ENCODE results near the gene CSNK2A1. TPM values are rescaled to one million over a fixed set of nuclear protein-coding genes. Genes with fewer than 3 reads are reported as not detected.

The CSNK2A1 gene
- total RNA-seq, 1 experiment from 2014 or later: 110 TPM

- no peaks in the 10 kb centered on the region for H3K4me1 Mint-ChIP-seq (ENCODE audit: low read depth, unreplicated experiment)
- no peak for TF ChIP-seq CTCF (IDR thresholded peaks at IDR 0.05; ENCODE audit: unreplicated experiment)
- no peaks in the 10 kb centered on the region for H3K9me3 Mint-ChIP-seq (ENCODE audit: low read depth, unreplicated experiment)
- no peak for DNase-seq
- CTCF ChIA-PET: interaction anchor here (1.5 kb wide), 1 partner anchor 205 kb away, joined by 6 read pairs; the partner anchor contains the start of gene SLC52A3
- no TSS peak for BruUV-seq (replicated peaks)
- H3K27ac Mint-ChIP-seq (ENCODE audit: unreplicated experiment): no peak overlapping the region
- peaks cover 53% of the 10 kb centered on the region for H3K27me3 Mint-ChIP-seq (ENCODE audit: unreplicated experiment)
- intact Hi-C loops (cut with micrococcal nuclease; ENCODE audit: unreplicated experiment): no loop called here
- no peaks in the 10 kb centered on the region for H3K36me3 Mint-ChIP-seq (ENCODE audit: insufficient read depth, unreplicated experiment)
- no peak overlapping the region for H3K4me3 Mint-ChIP-seq (ENCODE audit: low read depth, unreplicated experiment)
Observed at GRCh38 chr20:563187-563586, 19.6 kb upstream of the CSNK2A1 start.

- TF ChIP-seq CTCF (IDR thresholded peaks at IDR 0.05; ENCODE audit: unreplicated experiment): no peak
- BruUV-seq (replicated peaks): no TSS peak
- Mint-ChIP-seq H3K4me1 (ENCODE audit: low read depth, unreplicated experiment) (no peaks in the 10 kb centered on the region), H3K4me3 (ENCODE audit: low read depth, unreplicated experiment) (no peak overlapping the region), H3K27me3 (ENCODE audit: unreplicated experiment) (peaks cover 47% of the 10 kb centered on the region), H3K27ac (ENCODE audit: unreplicated experiment) (no peak overlapping the region), H3K36me3 (ENCODE audit: insufficient read depth, unreplicated experiment) (no peaks in the 10 kb centered on the region), H3K9me3 (ENCODE audit: low read depth, unreplicated experiment) (no peaks in the 10 kb centered on the region)
- no peak for DNase-seq
- intact Hi-C loops (cut with micrococcal nuclease; ENCODE audit: unreplicated experiment): no loop called here
- CTCF ChIA-PET: interaction anchor here (1.5 kb wide), 1 partner anchor 206 kb away, joined by 6 read pairs; the partner anchor contains the start of gene SLC52A3
Observed at GRCh38 chr20:562232-562897, 18.8 kb upstream of the CSNK2A1 start.

- Mint-ChIP-seq H3K4me1 (ENCODE audit: low read depth, unreplicated experiment) (no peaks in the 10 kb centered on the region), H3K9me3 (ENCODE audit: low read depth, unreplicated experiment) (no peaks in the 10 kb centered on the region), H3K4me3 (ENCODE audit: low read depth, unreplicated experiment) (no peak overlapping the region), H3K36me3 (ENCODE audit: insufficient read depth, unreplicated experiment) (no peaks in the 10 kb centered on the region), H3K27ac (ENCODE audit: unreplicated experiment) (no peak overlapping the region), H3K27me3 (ENCODE audit: unreplicated experiment) (peaks cover 40% of the 10 kb centered on the region)
- CTCF ChIA-PET: interaction anchor here (0.6 to 1.2 kb wide), 4 partner anchors 76 to 84 kb away, joined by 3 to 8 read pairs (median 3); no protein-coding TSS in a partner anchor
- intact Hi-C loops (cut with micrococcal nuclease; ENCODE audit: unreplicated experiment): loop anchor here (1.0 to 2.0 kb wide), 2 partner anchors 84 to 177 kb away; no protein-coding TSS in a partner anchor
- peak; percentile 78 for TF ChIP-seq CTCF (IDR thresholded peaks at IDR 0.05; ENCODE audit: unreplicated experiment)
- no TSS peak for BruUV-seq (replicated peaks)
- peak; percentile 70 for DNase-seq
Observed at GRCh38 chr20:561437-562231, 18.0 kb upstream of the CSNK2A1 start.

GRCh38 chr20:560680-561079, 17.1 kb upstream of the CSNK2A1 start:
- CTCF ChIA-PET: interaction anchor here (0.6 to 1.2 kb wide), 4 partner anchors 77 to 85 kb away, joined by 3 to 8 read pairs (median 3); no protein-coding TSS in a partner anchor
- TF ChIP-seq CTCF (IDR thresholded peaks at IDR 0.05; ENCODE audit: unreplicated experiment): no peak
- H3K27ac Mint-ChIP-seq (ENCODE audit: unreplicated experiment): no peak overlapping the region

More at GRCh38 chr20:560680-561079, 17.1 kb upstream of the CSNK2A1 start:
- BruUV-seq (replicated peaks): no TSS peak
- Mint-ChIP-seq H3K36me3 (ENCODE audit: insufficient read depth, unreplicated experiment) (peaks cover 4% of the 10 kb centered on the region), H3K27me3 (ENCODE audit: unreplicated experiment) (peaks cover 46% of the 10 kb centered on the region), H3K9me3 (ENCODE audit: low read depth, unreplicated experiment) (no peaks in the 10 kb centered on the region), H3K4me3 (ENCODE audit: low read depth, unreplicated experiment) (no peak overlapping the region), H3K4me1 (ENCODE audit: low read depth, unreplicated experiment) (no peaks in the 10 kb centered on the region)
- intact Hi-C loops (cut with micrococcal nuclease; ENCODE audit: unreplicated experiment): loop anchor here (1.0 to 2.0 kb wide), 2 partner anchors 85 to 178 kb away; no protein-coding TSS in a partner anchor
- DNase-seq: no peak

Data from Calu3 (cell line).